Measurements from ENCODE around the gene ZDHHC5.
A peak's percentile ranks its signal among the peaks of the same experiment; 100 is the strongest.

ZDHHC5 gene

GRCh38 chr11:57657194-57658022, 10.5 kb upstream of the ZDHHC5 start, which contains the start of gene CLP1:
Gene CLP1 (plus strand): TSS chr11:57657762. CDS start chr11:57659477, 1,715 bp downstream.
- no peak for TF ChIP-seq CTCF (IDR thresholded peaks at IDR 0.05; ENCODE audit: low read depth, low read length)
- no peaks in the 10 kb centered on the region for H3K9me3 ChIP-seq
- H3K36me3 ChIP-seq = no peaks in the 10 kb centered on the region
- DNase-seq = peak; percentile 94
- no peaks in the 10 kb centered on the region for H3K27me3 ChIP-seq
- H3K4me1 ChIP-seq = no peaks in the 10 kb centered on the region
- H3K4me3 ChIP-seq (ENCODE audit: low read depth, low read length) = peak within 1 kb of the TSS; percentile 74

GRCh38 chr11:57658023-57658361, 9.9 kb upstream of the ZDHHC5 start:
- H3K36me3 ChIP-seq = no peaks in the 10 kb centered on the region
- H3K4me1 ChIP-seq = no peaks in the 10 kb centered on the region
- TF ChIP-seq CTCF (IDR thresholded peaks at IDR 0.05; ENCODE audit: low read depth, low read length) = no peak
- no peak for DNase-seq
- no peaks in the 10 kb centered on the region for H3K27me3 ChIP-seq
- H3K4me3 ChIP-seq (ENCODE audit: low read depth, low read length) = peak overlapping the region; percentile 74
- no peaks in the 10 kb centered on the region for H3K9me3 ChIP-seq

GRCh38 chr11:57659669-57660068, 8.2 kb upstream of the ZDHHC5 start:
- Histone ChIP-seq H3K9me3 (no peaks in the 10 kb centered on the region), H3K27me3 (no peaks in the 10 kb centered on the region), H3K36me3 (no peaks in the 10 kb centered on the region), H3K4me1 (no peaks in the 10 kb centered on the region), H3K4me3 (ENCODE audit: low read depth, low read length) (no peak overlapping the region)
- no peak for DNase-seq
- TF ChIP-seq CTCF (IDR thresholded peaks at IDR 0.05; ENCODE audit: low read depth, low read length) = no peak

- no peaks in the 10 kb centered on the region for H3K27me3 ChIP-seq
- H3K4me1 ChIP-seq = no peaks in the 10 kb centered on the region
- no peak overlapping the region for H3K4me3 ChIP-seq (ENCODE audit: low read depth, low read length)
- no peaks in the 10 kb centered on the region for H3K36me3 ChIP-seq
- no peak for DNase-seq
- TF ChIP-seq CTCF (IDR thresholded peaks at IDR 0.05; ENCODE audit: low read depth, low read length) = no peak
- no peaks in the 10 kb centered on the region for H3K9me3 ChIP-seq
Observed at GRCh38 chr11:57662893-57663292, 5.0 kb upstream of the ZDHHC5 start.

GRCh38 chr11:57663975-57664374, 3.9 kb upstream of the ZDHHC5 start:
- Histone ChIP-seq H3K27me3 (no peaks in the 10 kb centered on the region), H3K4me3 (ENCODE audit: low read depth, low read length) (no peak overlapping the region), H3K4me1 (no peaks in the 10 kb centered on the region), H3K9me3 (no peaks in the 10 kb centered on the region), H3K36me3 (no peaks in the 10 kb centered on the region)
- DNase-seq = no peak
- TF ChIP-seq CTCF (IDR thresholded peaks at IDR 0.05; ENCODE audit: low read depth, low read length) = no peak

GRCh38 chr11:57667117-57667735, 688 bp upstream of the ZDHHC5 start:
- TF ChIP-seq CTCF (IDR thresholded peaks at IDR 0.05; ENCODE audit: low read depth, low read length) = no peak
- H3K4me3 ChIP-seq (ENCODE audit: low read depth, low read length) = peak overlapping the region; percentile 89
- DNase-seq = peak; percentile 90
- no peaks in the 10 kb centered on the region for H3K4me1 ChIP-seq
- peaks cover 4% of the 10 kb centered on the region; the same call in 1 of the 2 replicates for H3K36me3 ChIP-seq
- no peaks in the 10 kb centered on the region for H3K9me3 ChIP-seq
- H3K27me3 ChIP-seq = no peaks in the 10 kb centered on the region
